Upper lobe of right lung (tissue), 1 donor: ENCODE measurements around the gene SLC25A11. TPM values are rescaled to one million over a fixed set of nuclear protein-coding genes. Genes with fewer than 3 reads are reported as not detected.

Experiments
- ATAC-seq: fragments of 200-7000 bp; cut with Tn5 transposase; one replicate; pipeline ENCODE4 v1.9.1; 2020; ENCODE audit warnings: mild to moderate bottlenecking, moderate library complexity
- DNase-seq: peaks from one replicate; pipeline ENCODE4 v3.0.0-alpha.2; 2020
- H3K27ac ChIP-seq: fragments of 200-600 bp; one replicate; pipeline ENCODE4 v1.8.0; 2022
- H3K27me3 ChIP-seq: fragments of 200-600 bp; one replicate; pipeline ENCODE4 v1.8.0; 2022; ENCODE audit warnings: mild to moderate bottlenecking
- H3K36me3 ChIP-seq: fragments of 200-600 bp; one replicate; pipeline ENCODE4 v1.8.0; 2022
- H3K4me1 ChIP-seq: fragments of 200-600 bp; one replicate; pipeline ENCODE4 v1.8.0; 2022
- H3K4me3 ChIP-seq: fragments of 200-600 bp; one replicate; pipeline ENCODE4 v1.8.0; 2022; ENCODE audit warnings: mild to moderate bottlenecking
- H3K9me3 ChIP-seq: fragments of 200-600 bp; one replicate; pipeline ENCODE4 v1.8.0; 2022
- CTCF ChIP-seq: fragments of 200-600 bp; IDR thresholded peaks from one replicate; pipeline ENCODE4 v1.8.0; 2022; ENCODE audit warnings: antibody characterized with exemption
- intact Hi-C: fragments of 100-400 bp; cut with DNase I; formaldehyde crosslinking; loops from one replicate; pipeline ENCODE4 v1.11.0; 2022
- total RNA-seq: library from RNA; stranded (reverse); fragmentation: NEBNext Ultra II Directional; extraction: Animal tissue kit (Norgen Biotek cat#: 25700); gene quantifications from one replicate; pipeline ENCODE4 v1.2.1, GENCODE V29; 2021
- donor health status: DM: no; HTN: yes; CAD: no; lungs with severe emphysema.

The SLC25A11 gene
- total RNA-seq, 1 donor from 2014 or later = 55.0 TPM

- TF ChIP-seq CTCF = no peak
- H3K9me3 ChIP-seq = no peaks in the 10 kb centered on the region
- H3K36me3 ChIP-seq = peaks cover 27% of the 10 kb centered on the region
- peak overlapping the region; percentile 97 for H3K27ac ChIP-seq
- DNase-seq (peak; percentile 94), ATAC-seq (peak; percentile 80)
- intact Hi-C loops = no loop called here
- H3K4me1 ChIP-seq = peaks cover 46% of the 10 kb centered on the region
- H3K27me3 ChIP-seq = no peaks in the 10 kb centered on the region
- H3K4me3 ChIP-seq = peak overlapping the region; percentile 99
Observed at GRCh38 chr17:4948931-4949320, 9.1 kb upstream of the SLC25A11 start.

GRCh38 chr17:4948166-4948930, 8.5 kb upstream of the SLC25A11 start, which contains the start of gene PFN1:
Gene PFN1, minus strand, starts transcription at chr17:4948530. Its CDS starts 136 bp downstream, at chr17:4948394.
- Histone ChIP-seq H3K36me3 (peaks cover 33% of the 10 kb centered on the region), H3K27ac (peak within 1 kb of the TSS; percentile 97), H3K4me1 (peaks cover 46% of the 10 kb centered on the region), H3K9me3 (no peaks in the 10 kb centered on the region), H3K27me3 (no peaks in the 10 kb centered on the region), H3K4me3 (peak within 1 kb of the TSS; percentile 99)
- TF ChIP-seq CTCF = no peak
- ATAC-seq (peak; percentile 80), DNase-seq (peak; percentile 95)
- intact Hi-C loops = no loop called here

GRCh38 chr17:4947411-4948165, 7.7 kb upstream of the SLC25A11 start:
- Histone ChIP-seq H3K4me3 (peak overlapping the region; percentile 99), H3K27me3 (no peaks in the 10 kb centered on the region), H3K9me3 (no peaks in the 10 kb centered on the region), H3K27ac (peak overlapping the region; percentile 97), H3K36me3 (peaks cover 41% of the 10 kb centered on the region), H3K4me1 (peaks cover 54% of the 10 kb centered on the region)
- intact Hi-C loops = no loop called here
- ATAC-seq (peak; percentile 52), DNase-seq (peak; percentile 88)
- TF ChIP-seq CTCF = no peak

- Histone ChIP-seq H3K27ac (peak overlapping the region; percentile 97), H3K27me3 (no peaks in the 10 kb centered on the region), H3K4me1 (peaks cover 58% of the 10 kb centered on the region), H3K4me3 (peak overlapping the region; percentile 99), H3K9me3 (no peaks in the 10 kb centered on the region), H3K36me3 (peaks cover 47% of the 10 kb centered on the region)
- intact Hi-C loops = no loop called here
- no peak for ATAC-seq
- TF ChIP-seq CTCF = no peak
- DNase-seq = no peak
Observed at GRCh38 chr17:4947010-4947410, 7.2 kb upstream of the SLC25A11 start.

- no peak for DNase-seq
- intact Hi-C loops = no loop called here
- Histone ChIP-seq H3K4me3 (peak overlapping the region; percentile 99), H3K27ac (peak overlapping the region; percentile 97), H3K27me3 (no peaks in the 10 kb centered on the region), H3K4me1 (peaks cover 64% of the 10 kb centered on the region), H3K9me3 (no peaks in the 10 kb centered on the region), H3K36me3 (peaks cover 49% of the 10 kb centered on the region)
- no peak for TF ChIP-seq CTCF
- no peak for ATAC-seq
Observed at GRCh38 chr17:4946312-4946976, 6.6 kb upstream of the SLC25A11 start.
